Parathyroid adenoma (tissue), 2 donors: Measurements from ENCODE around the gene TRABD.

Experiments used
- H2AFZ ChIP-seq: fragments of 300-600 bp; sonication (generic); one replicate; pipeline ENCODE4 v1.7.0; 2017; ENCODE audit warnings: antibody characterized with exemption, mild to moderate bottlenecking
- H3K27ac ChIP-seq: fragments of 300-600 bp; sonication (generic); one replicate; pipeline ENCODE4 v1.7.0; 2017
- H3K27me3 ChIP-seq: fragments of 300-600 bp; sonication (generic); one replicate; pipeline ENCODE4 v1.7.0; 2017; ENCODE audit warnings: low read length; ENCODE audit not compliant: control insufficient read depth, insufficient read depth
- H3K36me3 ChIP-seq: fragments of 300-600 bp; sonication (generic); one replicate; pipeline ENCODE4 v1.7.0; 2017; ENCODE audit warnings: low read length; ENCODE audit not compliant: control insufficient read depth, insufficient read depth
- H3K4me1 ChIP-seq: fragments of 300-600 bp; sonication (generic); one replicate; pipeline ENCODE4 v1.7.0; 2017; ENCODE audit warnings: control low read depth
- H3K4me2 ChIP-seq: fragments of 300-600 bp; sonication (generic); one replicate; pipeline ENCODE4 v1.7.0; 2017; ENCODE audit warnings: low read length
- H3K4me3 ChIP-seq: fragments of 300-600 bp; sonication (generic); one replicate; pipeline ENCODE4 v1.7.0; 2017; ENCODE audit warnings: low read depth, low read length
- H3K79me2 ChIP-seq: fragments of 300-600 bp; sonication (generic); one replicate; pipeline ENCODE4 v1.7.0; 2017; ENCODE audit warnings: control low read depth
- H3K9ac ChIP-seq: fragments of 300-600 bp; sonication (generic); one replicate; pipeline ENCODE4 v1.7.0; 2017; ENCODE audit warnings: mild to moderate bottlenecking
- H3K9me3 ChIP-seq: fragments of 300-600 bp; sonication (generic); one replicate; pipeline ENCODE4 v1.7.0; 2017; ENCODE audit warnings: low read length; ENCODE audit not compliant: control insufficient read depth
- CTCF ChIP-seq: fragments of 300-600 bp; sonication (generic); IDR thresholded peaks from one replicate; pipeline ENCODE4 v1.7.0; 2017; ENCODE audit warnings: antibody characterized with exemption, mild to moderate bottlenecking
- donor health status: primary hyperparathyroidism.

The TRABD gene

GRCh38 chr22:50205781-50206569, 20.3 kb downstream of the TRABD start:
- H2AFZ ChIP-seq: no peak overlapping the region
- no peak overlapping the region for H3K4me3 ChIP-seq
- no peak overlapping the region for H3K9ac ChIP-seq
- no peak for TF ChIP-seq CTCF
- H3K27ac ChIP-seq: no peak overlapping the region
- H3K4me1 ChIP-seq: peaks cover 2% of the 10 kb centered on the region
- no peaks in the 10 kb centered on the region for H3K27me3 ChIP-seq
- H3K4me2 ChIP-seq: no peak overlapping the region
- H3K36me3 ChIP-seq: no peaks in the 10 kb centered on the region
- H3K79me2 ChIP-seq: peaks cover 7% of the 10 kb centered on the region
- H3K9me3 ChIP-seq: no peaks in the 10 kb centered on the region

GRCh38 chr22:50206599-50206998, 20.9 kb downstream of the TRABD start:
- no peak overlapping the region for H3K4me2 ChIP-seq
- no peak overlapping the region for H3K9ac ChIP-seq
- peaks cover 2% of the 10 kb centered on the region for H3K4me1 ChIP-seq
- H3K36me3 ChIP-seq: no peaks in the 10 kb centered on the region
- H3K79me2 ChIP-seq: peaks cover 10% of the 10 kb centered on the region
- no peak overlapping the region for H3K4me3 ChIP-seq
- H3K27ac ChIP-seq: no peak overlapping the region
- no peak for TF ChIP-seq CTCF
- H3K27me3 ChIP-seq: no peaks in the 10 kb centered on the region
- H2AFZ ChIP-seq: no peak overlapping the region
- H3K9me3 ChIP-seq: no peaks in the 10 kb centered on the region

GRCh38 chr22:50207383-50208140, 21.8 kb downstream of the TRABD start:
- Histone ChIP-seq H2AFZ (no peak overlapping the region), H3K4me3 (no peak overlapping the region), H3K27me3 (no peaks in the 10 kb centered on the region), H3K36me3 (no peaks in the 10 kb centered on the region), H3K4me1 (peaks cover 2% of the 10 kb centered on the region), H3K9me3 (no peaks in the 10 kb centered on the region), H3K79me2 (peaks cover 10% of the 10 kb centered on the region), H3K4me2 (no peak overlapping the region), H3K27ac (no peak overlapping the region), H3K9ac (no peak overlapping the region)
- TF ChIP-seq CTCF: no peak

- Histone ChIP-seq H3K4me3 (no peak overlapping the region), H3K79me2 (peaks cover 7% of the 10 kb centered on the region), H3K4me2 (no peak overlapping the region), H3K27ac (no peak overlapping the region), H3K27me3 (no peaks in the 10 kb centered on the region), H3K4me1 (peaks cover 2% of the 10 kb centered on the region), H3K9me3 (no peaks in the 10 kb centered on the region), H3K36me3 (no peaks in the 10 kb centered on the region), H3K9ac (no peak overlapping the region), H2AFZ (no peak overlapping the region)
- TF ChIP-seq CTCF: no peak
Measured at GRCh38 chr22:50208430-50208938, 22.8 kb downstream of the TRABD start.
